Ovary (tissue), 3 donors: ENCODE results near the gene SERTM1.

ENCODE experiments used
- CTCF ChIP-seq, 3 donors: fragments of 450-650 bp in 2 of 3; fragments of 200-600 bp in 1 of 3; IDR thresholded peaks; one replicate each; pipeline versions ENCODE4 v1.5.1 to v1.8.0; 2016 to 2022; ENCODE audit warnings: antibody characterized with exemption in 3 of 3, mild to moderate bottlenecking in 1 of 3
- EP300 ChIP-seq: sonication (generic); formaldehyde crosslinking; IDR thresholded peaks from one replicate; pipeline ENCODE4 v1.6.1; 2017; ENCODE audit warnings: antibody characterized with exemption
- donor health status: DM: no; HTN: no; CAD: no.

- TF ChIP-seq CTCF (IDR thresholded peaks at IDR 0.05) (no peak), EP300 (no peak)
These were observed 755 bp downstream of the SERTM1 start for GRCh38 chr13:36674337-36675212.
